Measurements from ENCODE around the gene PHACTR3.

PHACTR3 gene

GRCh38 chr20:59736366-59736765 is 132.0 kb downstream of the PHACTR3 start:
- TF ChIP-seq CTCF (IDR thresholded peaks at IDR 0.05; ENCODE audit: extremely low read depth, insufficient read depth, missing control alignments) = no peak
- DNase-seq (ENCODE audit: low spot score) = no peak
- in situ Hi-C loops (cut with MboI; ENCODE audit: low pct_unique_long_range_greater_than_20kb, low sequenced_read_pairs, unreplicated experiment) = loop anchor here (25.0 kb wide), 1 partner anchor 124 kb away; the partner anchor contains the start of gene PHACTR3

- in situ Hi-C loops (cut with MboI; ENCODE audit: low pct_unique_long_range_greater_than_20kb, low sequenced_read_pairs, unreplicated experiment) = loop anchor here (25.0 kb wide), 1 partner anchor 125 kb away; the partner anchor contains the start of gene PHACTR3
- no peak for DNase-seq (ENCODE audit: low spot score)
- no peak for TF ChIP-seq CTCF (IDR thresholded peaks at IDR 0.05; ENCODE audit: extremely low read depth, insufficient read depth, missing control alignments)
Measured at GRCh38 chr20:59737073-59737666, 132.8 kb downstream of the PHACTR3 start.

- in situ Hi-C loops (cut with MboI; ENCODE audit: low pct_unique_long_range_greater_than_20kb, low sequenced_read_pairs, unreplicated experiment) = loop anchor here (25.0 kb wide), 1 partner anchor 126 kb away; the partner anchor contains the start of gene PHACTR3
- DNase-seq (ENCODE audit: low spot score) = no peak
- no peak for TF ChIP-seq CTCF (IDR thresholded peaks at IDR 0.05; ENCODE audit: extremely low read depth, insufficient read depth, missing control alignments)
Measured at GRCh38 chr20:59737816-59738215, 133.5 kb downstream of the PHACTR3 start.

- in situ Hi-C loops (cut with MboI; ENCODE audit: low pct_unique_long_range_greater_than_20kb, low sequenced_read_pairs, unreplicated experiment) = loop anchor here (25.0 kb wide), 1 partner anchor 127 kb away; the partner anchor contains the start of gene PHACTR3
- no peak for DNase-seq (ENCODE audit: low spot score)
- no peak for TF ChIP-seq CTCF (IDR thresholded peaks at IDR 0.05; ENCODE audit: extremely low read depth, insufficient read depth, missing control alignments)
Measured at GRCh38 chr20:59738851-59739250, 134.5 kb downstream of the PHACTR3 start.

- no peak for DNase-seq (ENCODE audit: low spot score)
- in situ Hi-C loops (cut with MboI; ENCODE audit: low pct_unique_long_range_greater_than_20kb, low sequenced_read_pairs, unreplicated experiment) = loop anchor here (25.0 kb wide), 1 partner anchor 128 kb away; the partner anchor contains the start of gene PHACTR3
- TF ChIP-seq CTCF (IDR thresholded peaks at IDR 0.05; ENCODE audit: extremely low read depth, insufficient read depth, missing control alignments) = no peak
Measured at GRCh38 chr20:59740621-59741020, 136.3 kb downstream of the PHACTR3 start.

GRCh38 chr20:59741073-59741472 is 136.7 kb downstream of the PHACTR3 start:
- in situ Hi-C loops (cut with MboI; ENCODE audit: low pct_unique_long_range_greater_than_20kb, low sequenced_read_pairs, unreplicated experiment) = loop anchor here (25.0 kb wide), 1 partner anchor 129 kb away; the partner anchor contains the start of gene PHACTR3
- no peak for TF ChIP-seq CTCF (IDR thresholded peaks at IDR 0.05; ENCODE audit: extremely low read depth, insufficient read depth, missing control alignments)
- no peak for DNase-seq (ENCODE audit: low spot score)

Measured in GM13977 (cell line).